ENCODE data around the gene ZNF524. TPM values are rescaled to one million over a fixed set of nuclear protein-coding genes. Genes with fewer than 3 reads are reported as not detected.

The ZNF524 gene
- total and polyA plus RNA-seq, 10 of the 15 experiments (the other 5 are each of a cell fraction or from before 2014, with no cell fraction given) = 0.47 to 18.6 (median 12.4) TPM; not detected in 1

DNA sequence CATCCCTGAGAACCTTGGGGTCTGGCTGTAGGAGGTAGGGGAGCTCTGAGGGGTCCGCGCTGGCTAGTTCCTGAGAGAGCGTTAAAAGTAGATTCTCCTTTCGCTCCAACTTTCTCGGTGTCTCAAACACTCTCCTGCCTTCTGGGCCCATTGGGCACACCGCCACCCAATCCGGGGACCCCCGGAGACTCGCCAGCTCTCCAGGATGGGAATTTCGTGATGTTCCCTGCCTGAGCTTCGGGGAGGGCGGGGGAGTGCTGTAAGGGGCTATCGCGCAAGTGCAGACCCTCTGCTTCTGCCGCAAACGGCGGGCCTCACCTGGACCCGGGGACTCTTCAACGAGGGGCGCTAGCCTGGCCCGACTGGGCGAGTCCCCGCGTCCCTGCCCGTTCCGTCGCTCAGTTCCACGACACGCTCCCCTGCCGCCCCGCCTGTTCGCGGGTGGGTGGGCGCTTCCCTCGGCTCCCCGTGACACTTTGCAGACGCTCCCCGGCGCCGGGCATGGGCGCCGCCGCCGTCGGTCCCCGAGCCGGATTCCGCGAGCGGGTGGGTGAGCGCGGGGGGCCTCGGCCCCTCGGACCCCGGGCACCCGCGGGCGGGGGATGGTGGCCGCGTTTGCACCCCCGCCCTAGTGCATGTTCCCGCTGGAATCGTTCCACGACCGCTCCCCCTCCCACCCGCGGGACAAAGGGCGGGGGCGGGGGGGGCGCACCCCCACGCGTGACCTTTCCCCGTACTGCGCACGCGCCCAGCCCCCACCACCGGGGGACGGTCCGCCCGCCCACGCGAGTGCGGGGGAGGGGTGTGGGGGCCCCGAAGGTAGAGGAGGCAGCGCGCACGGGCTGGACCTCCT lies 47.9 kb downstream of the ZNF524 start, which contains the start of gene CCDC106 (continued):
- TF ChIP-seq YY1 (IDR thresholded peaks at IDR 0.05; ENCODE audit: low read depth, low read length) = peak; percentile 72
- no peak for TF ChIP-seq ASH2L (IDR thresholded peaks at IDR 0.05; ENCODE audit: borderline replicate concordance, low read depth)
- TF ChIP-seq ZBTB11 (CRISPR knock-in tag; IDR thresholded peaks at IDR 0.05) = no peak
- TF ChIP-seq EP300 (IDR thresholded peaks at IDR 0.05; ENCODE audit: borderline replicate concordance in 1 of 2, control insufficient read depth in 1 of 2, low read depth in 2 of 2, low read length in 2 of 2) = 0 out of 4 replicates have a peak, but pooled peaks of 1 of the 2 experiments have one; percentile 16
- TF ChIP-seq, protein P1, sequence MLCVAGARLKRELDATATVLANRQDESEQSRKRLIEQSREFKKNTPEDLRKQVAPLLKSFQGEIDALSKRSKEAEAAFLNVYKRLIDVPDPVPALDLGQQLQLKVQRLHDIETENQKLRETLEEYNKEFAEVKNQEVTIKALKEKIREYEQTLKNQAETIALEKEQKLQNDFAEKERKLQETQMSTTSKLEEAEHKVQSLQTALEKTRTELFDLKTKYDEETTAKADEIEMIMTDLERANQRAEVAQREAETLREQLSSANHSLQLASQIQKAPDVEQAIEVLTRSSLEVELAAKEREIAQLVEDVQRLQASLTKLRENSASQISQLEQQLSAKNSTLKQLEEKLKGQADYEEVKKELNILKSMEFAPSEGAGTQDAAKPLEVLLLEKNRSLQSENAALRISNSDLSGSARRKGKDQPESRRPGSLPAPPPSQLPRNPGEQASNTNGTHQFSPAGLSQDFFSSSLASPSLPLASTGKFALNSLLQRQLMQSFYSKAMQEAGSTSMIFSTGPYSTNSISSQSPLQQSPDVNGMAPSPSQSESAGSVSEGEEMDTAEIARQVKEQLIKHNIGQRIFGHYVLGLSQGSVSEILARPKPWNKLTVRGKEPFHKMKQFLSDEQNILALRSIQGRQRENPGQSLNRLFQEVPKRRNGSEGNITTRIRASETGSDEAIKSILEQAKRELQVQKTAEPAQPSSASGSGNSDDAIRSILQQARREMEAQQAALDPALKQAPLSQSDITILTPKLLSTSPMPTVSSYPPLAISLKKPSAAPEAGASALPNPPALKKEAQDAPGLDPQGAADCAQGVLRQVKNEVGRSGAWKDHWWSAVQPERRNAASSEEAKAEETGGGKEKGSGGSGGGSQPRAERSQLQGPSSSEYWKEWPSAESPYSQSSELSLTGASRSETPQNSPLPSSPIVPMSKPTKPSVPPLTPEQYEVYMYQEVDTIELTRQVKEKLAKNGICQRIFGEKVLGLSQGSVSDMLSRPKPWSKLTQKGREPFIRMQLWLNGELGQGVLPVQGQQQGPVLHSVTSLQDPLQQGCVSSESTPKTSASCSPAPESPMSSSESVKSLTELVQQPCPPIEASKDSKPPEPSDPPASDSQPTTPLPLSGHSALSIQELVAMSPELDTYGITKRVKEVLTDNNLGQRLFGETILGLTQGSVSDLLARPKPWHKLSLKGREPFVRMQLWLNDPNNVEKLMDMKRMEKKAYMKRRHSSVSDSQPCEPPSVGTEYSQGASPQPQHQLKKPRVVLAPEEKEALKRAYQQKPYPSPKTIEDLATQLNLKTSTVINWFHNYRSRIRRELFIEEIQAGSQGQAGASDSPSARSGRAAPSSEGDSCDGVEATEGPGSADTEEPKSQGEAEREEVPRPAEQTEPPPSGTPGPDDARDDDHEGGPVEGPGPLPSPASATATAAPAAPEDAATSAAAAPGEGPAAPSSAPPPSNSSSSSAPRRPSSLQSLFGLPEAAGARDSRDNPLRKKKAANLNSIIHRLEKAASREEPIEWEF (IDR thresholded peaks at IDR 0.05; ENCODE audit: insufficient replicate concordance, low read depth, low read length) = no peak
- peak; percentile 58 for TF ChIP-seq EED (IDR thresholded peaks at IDR 0.05; ENCODE audit: low read depth)
- no peak for TF ChIP-seq SKIL (IDR thresholded peaks at IDR 0.05; ENCODE audit: low read depth, poor library complexity, severe bottlenecking)
- TF ChIP-seq CEBPB (IDR thresholded peaks at IDR 0.05; ENCODE audit: borderline replicate concordance in 1 of 2, low read depth in 2 of 2, low read length in 2 of 2) = 0 out of 4 replicates have a peak, but pooled peaks of 1 of the 2 experiments have one; percentile 6
- no peak for TF ChIP-seq ZBTB33 (IDR thresholded peaks at IDR 0.05)
- TF ChIP-seq RELB (IDR thresholded peaks at IDR 0.05; ENCODE audit: low read depth) = peak; percentile 100
- TF ChIP-seq CREM (IDR thresholded peaks at IDR 0.05; ENCODE audit: low read depth) = peak; percentile 20; the same call in 1 of the 2 replicates

All from GM12878 (cell line).